B cell (primary cell): ENCODE data around the gene CGB8. TPM values are rescaled to one million over a fixed set of nuclear protein-coding genes. Genes with fewer than 3 reads are reported as not detected.

Experiments
- ATAC-seq: fragments of 200-7000 bp; cut with Tn5 transposase; one replicate; pipeline ENCODE4 v1.10.0; 2021; ENCODE audit warnings: low read depth, mild to moderate bottlenecking, moderate number of reproducible peaks, moderate library complexity
- CTCF ChIA-PET: fragments of 350-600 bp; sonication (Branson Sonifier 250); formaldehyde crosslinking; loops from one replicate; lab custom pipeline; 2021; ENCODE audit warnings: antibody characterized with exemption, inconsistent platforms; lab: Charles Lee
- POLR2A ChIA-PET: fragments of 350-600 bp; sonication (Branson Sonifier 250); formaldehyde crosslinking; loops from one replicate; lab custom pipeline; 2021; ENCODE audit warnings: antibody characterized with exemption; lab: Charles Lee
- DNase-seq: peaks from one replicate; pipeline ENCODE4 v3.0.0; 2013
- H2AFZ ChIP-seq: 2 replicates; pipeline ENCODE4 v1.6.1; 2012; ENCODE audit warnings: mild to moderate bottlenecking, low read depth, low read length; ENCODE audit not compliant: insufficient read depth, poor library complexity, severe bottlenecking
- H3K27ac ChIP-seq, 2 donors: 1 replicate in 1 of 2; 2 replicates in 1 of 2; pipeline ENCODE4 v1.5.1; 2012 to 2013; ENCODE audit warnings: low read length in 2 of 2, mild to moderate bottlenecking in 2 of 2, moderate library complexity in 1 of 2
- H3K27me3 ChIP-seq, 4 experiments: fragments of 200-600 bp in 1 of 4; sonication (generic) in 1 of 4; replicated peaks in 1 of 4; 1 replicate in 2 of 4; 2 replicates in 2 of 4; pipeline versions ENCODE4 v1.6.1 to v1.7.0; 2013 to 2016; ENCODE audit warnings: low read length in 3 of 4, mild to moderate bottlenecking in 2 of 4, mixed read lengths in 1 of 4, moderate library complexity in 1 of 4; ENCODE audit not compliant: insufficient read depth in 4 of 4, control insufficient read depth in 3 of 4; ENCODE audit errors: control extremely low read depth in 1 of 4
- H3K36me3 ChIP-seq, 2 experiments: replicated peaks in 1 of 2; 1 replicate in 1 of 2; 2 replicates in 1 of 2; pipeline versions ENCODE4 v1.6.1 to v1.7.1; 2013; ENCODE audit warnings: low read length in 1 of 2; ENCODE audit not compliant: insufficient read depth in 2 of 2, control insufficient read depth in 1 of 2; ENCODE audit errors: control extremely low read depth in 1 of 2, extremely low read depth in 1 of 2
- H3K4me1 ChIP-seq, 2 donors: fragments of 200-600 bp in 1 of 2; sonication (generic) in 1 of 2; 1 replicate in 1 of 2; 2 replicates in 1 of 2; pipeline versions ENCODE4 v1.5.1 to v1.6.1; 2013 to 2017; ENCODE audit warnings: low read length in 2 of 2; ENCODE audit not compliant: control insufficient read depth in 2 of 2, insufficient read depth in 2 of 2
- H3K4me2 ChIP-seq: replicated peaks from 2 replicates; pipeline ENCODE3; 2012; ENCODE audit warnings: mild to moderate bottlenecking, low read depth, low read length; ENCODE audit not compliant: poor library complexity, severe bottlenecking
- H3K4me3 ChIP-seq, 5 experiments: fragments of 200-600 bp in 1 of 5; sonication (generic) in 1 of 5; 1 replicate in 3 of 5; 2 replicates in 2 of 5; pipeline versions ENCODE4 v1.5.1 to v1.7.0; 2011 to 2016; ENCODE audit warnings: low read length in 4 of 5, mild to moderate bottlenecking in 4 of 5, low read depth in 2 of 5, control low read depth in 1 of 5, moderate library complexity in 1 of 5; ENCODE audit not compliant: insufficient read depth in 1 of 5; ENCODE audit errors: control extremely low read depth in 1 of 5, extremely low read depth in 1 of 5
- H3K79me2 ChIP-seq: fragments of 200-600 bp; sonication (generic); one replicate; pipeline ENCODE4 v1.6.0; 2016; ENCODE audit warnings: low read length; ENCODE audit not compliant: control insufficient read depth, insufficient read depth
- H3K9ac ChIP-seq: fragments of 200-600 bp; sonication (generic); 2 replicates; pipeline ENCODE4 v1.6.1; 2017; ENCODE audit warnings: mild to moderate bottlenecking, low read length, moderate library complexity
- H3K9me3 ChIP-seq, 3 donors: one replicate each; pipeline versions ENCODE4 v1.6.1 to v1.7.1; 2013; ENCODE audit warnings: low read length in 2 of 3; ENCODE audit not compliant: control insufficient read depth in 2 of 3, insufficient read depth in 1 of 3; ENCODE audit errors: control extremely low read depth in 1 of 3
- H4K20me1 ChIP-seq: 2 replicates; pipeline ENCODE4 v1.6.0; 2012; ENCODE audit warnings: mild to moderate bottlenecking, low read length; ENCODE audit not compliant: insufficient read depth, control insufficient read depth, poor library complexity, severe bottlenecking
- H3K27ac Mint-ChIP-seq: one replicate; pipeline ENCODE4 v1.8.0; 2021; ENCODE audit warnings: mixed read lengths
- H3K27me3 Mint-ChIP-seq: one replicate; pipeline ENCODE4 v1.8.0; 2021; ENCODE audit warnings: mixed read lengths
- H3K4me1 Mint-ChIP-seq: one replicate; pipeline ENCODE4 v1.8.0; 2021; ENCODE audit warnings: mixed read lengths
- H3K4me3 Mint-ChIP-seq: one replicate; pipeline ENCODE4 v1.8.0; 2021; ENCODE audit warnings: mixed read lengths
- H3K9me3 Mint-ChIP-seq: one replicate; pipeline ENCODE4 v1.8.0; 2022; ENCODE audit warnings: mixed read lengths; ENCODE audit not compliant: insufficient read depth
- EZH2 ChIP-seq: IDR thresholded peaks from 2 replicates; pipeline ENCODE4 v1.6.1; 2012; ENCODE audit warnings: borderline replicate concordance, low read depth, mild to moderate bottlenecking, moderate library complexity, low read length; ENCODE audit not compliant: insufficient read depth, poor library complexity, severe bottlenecking
- WGBS: methylation state at CpG from one replicate; pipeline ENCODE4 v1.1.5; 2013; ENCODE audit warnings: missing lambda C conversion rate; ENCODE audit not compliant: insufficient coverage; 5-methylcytosine and 5-hydroxymethylcytosine counted together
- intact Hi-C: fragments of 100-400 bp; cut with micrococcal nuclease; formaldehyde crosslinking; loops from one replicate; pipeline ENCODE4 v1.10.0; 2022
- polyA plus RNA-seq: library from polyadenylated mRNA; depleted of rRNA; stranded (reverse); fragments of >200 nt; gene quantifications from 2 replicates; pipeline ENCODE4 v1.2.3, GENCODE V29; 2012
- total RNA-seq, 2 donors: library from RNA; stranded (reverse); fragments of 120-200 nt in 1 of 2; gene quantifications; 1 replicate in 1 of 2; 2 replicates in 1 of 2; pipeline versions ENCODE4 v1.2.3 to v1.2.4, GENCODE V29; 2013 to 2022
- TF ChIP-seq, protein P1 (sequence below): fragments of 200-600 bp; IDR thresholded peaks from one replicate; pipeline ENCODE4 v1.8.0; 2022; ENCODE audit warnings: antibody characterized with exemption, mild to moderate bottlenecking

Gene CGB8
- total and polyA plus RNA-seq, 2 donors (not counting 1 experiment from before 2014, with no cell fraction given) = not detected

DNA sequence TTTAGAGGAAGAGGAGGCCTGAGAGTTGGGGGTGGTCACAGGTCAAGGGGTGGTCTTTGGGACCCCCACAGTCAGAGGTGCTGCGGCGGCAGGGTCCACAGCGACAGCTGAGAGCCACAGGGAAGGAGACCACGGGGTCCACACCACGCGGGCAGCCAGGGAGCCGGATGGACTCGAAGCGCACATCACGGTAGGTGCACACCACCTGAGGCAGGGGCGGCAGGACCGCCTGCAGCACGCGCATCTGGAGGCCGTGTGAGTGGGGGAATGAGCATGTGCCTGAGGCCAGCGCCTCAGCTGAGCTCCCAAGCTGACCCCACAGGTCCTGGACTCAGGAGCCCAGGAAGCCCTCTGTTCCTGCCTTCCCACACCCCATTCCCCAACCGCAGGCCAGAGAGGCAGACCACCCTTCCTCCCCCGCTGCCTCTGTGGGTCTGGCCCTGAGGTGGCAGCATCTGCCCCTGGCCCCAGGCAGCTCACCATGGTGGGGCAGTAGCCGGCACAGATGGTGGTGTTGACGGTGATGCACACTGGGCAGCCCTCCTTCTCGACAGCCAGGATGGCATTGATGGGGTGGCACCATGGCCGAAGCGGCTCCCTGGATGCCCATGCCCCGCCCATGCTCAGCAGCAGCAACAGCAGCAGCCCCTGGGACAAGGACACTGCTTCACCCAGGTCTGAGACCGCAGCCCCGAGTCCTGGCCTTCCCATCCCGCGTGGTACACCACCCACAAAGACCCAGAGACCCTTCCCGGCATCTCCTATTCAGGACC lies 32.7 kb downstream of the CGB8 start:
- Mint-ChIP-seq H3K9me3 (no peaks in the 10 kb centered on the region), H3K27me3 (no peaks in the 10 kb centered on the region), H3K27ac (no peak overlapping the region), H3K4me3 (peak overlapping the region; percentile 39), H3K4me1 (peaks cover 31% of the 10 kb centered on the region)
- ATAC-seq (no peak), DNase-seq (peak; percentile 11)
- H3K4me1 ChIP-seq = peaks cover 24 to 38% of the 10 kb centered on the region in 2 donors
- no peaks in the 10 kb centered on the region for H3K9me3 ChIP-seq
- peaks cover 0 to 9% (median 2%) of the 10 kb centered on the region in 4 experiments for H3K27me3 ChIP-seq
- intact Hi-C loops = no loop called here
- WGBS = 98% methylated on average over 15 of the region's 29 CpGs
- H3K4me2 ChIP-seq = no peak overlapping the region
- no peak overlapping the region for H3K27ac ChIP-seq
- H4K20me1 ChIP-seq = no peaks in the 10 kb centered on the region
- POLR2A ChIA-PET = no interaction called here
- no peaks in the 10 kb centered on the region for H3K79me2 ChIP-seq
- CTCF ChIA-PET = no interaction called here
- H3K4me3 ChIP-seq = no peak overlapping the region
- H3K36me3 ChIP-seq = peaks cover 0 to 15% of the 10 kb centered on the region in 2 experiments
- no peak overlapping the region for H3K9ac ChIP-seq
- no peak for TF ChIP-seq EZH2
- TF ChIP-seq, protein P1, sequence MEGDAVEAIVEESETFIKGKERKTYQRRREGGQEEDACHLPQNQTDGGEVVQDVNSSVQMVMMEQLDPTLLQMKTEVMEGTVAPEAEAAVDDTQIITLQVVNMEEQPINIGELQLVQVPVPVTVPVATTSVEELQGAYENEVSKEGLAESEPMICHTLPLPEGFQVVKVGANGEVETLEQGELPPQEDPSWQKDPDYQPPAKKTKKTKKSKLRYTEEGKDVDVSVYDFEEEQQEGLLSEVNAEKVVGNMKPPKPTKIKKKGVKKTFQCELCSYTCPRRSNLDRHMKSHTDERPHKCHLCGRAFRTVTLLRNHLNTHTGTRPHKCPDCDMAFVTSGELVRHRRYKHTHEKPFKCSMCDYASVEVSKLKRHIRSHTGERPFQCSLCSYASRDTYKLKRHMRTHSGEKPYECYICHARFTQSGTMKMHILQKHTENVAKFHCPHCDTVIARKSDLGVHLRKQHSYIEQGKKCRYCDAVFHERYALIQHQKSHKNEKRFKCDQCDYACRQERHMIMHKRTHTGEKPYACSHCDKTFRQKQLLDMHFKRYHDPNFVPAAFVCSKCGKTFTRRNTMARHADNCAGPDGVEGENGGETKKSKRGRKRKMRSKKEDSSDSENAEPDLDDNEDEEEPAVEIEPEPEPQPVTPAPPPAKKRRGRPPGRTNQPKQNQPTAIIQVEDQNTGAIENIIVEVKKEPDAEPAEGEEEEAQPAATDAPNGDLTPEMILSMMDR = no peak
- no peak overlapping the region for H2AFZ ChIP-seq

DNA sequence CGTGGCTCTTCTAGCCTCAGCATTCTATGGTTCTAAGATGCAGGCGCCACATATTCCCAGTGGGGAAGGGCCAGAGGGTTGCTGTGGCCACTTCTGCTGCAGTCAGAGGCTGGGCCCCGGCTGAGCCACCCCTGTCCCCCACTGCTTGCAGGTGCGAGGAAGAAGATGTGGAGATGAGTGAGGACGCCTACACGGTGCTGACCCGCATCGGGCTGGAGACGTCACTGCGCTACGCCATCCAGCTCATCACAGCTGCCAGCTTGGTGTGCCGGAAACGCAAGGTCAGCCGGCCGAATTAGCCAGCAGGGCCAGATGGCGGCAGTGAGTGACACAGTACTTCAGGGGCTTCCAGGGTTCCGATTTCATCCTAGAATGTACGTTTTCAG lies 34.0 kb downstream of the CGB8 start:
- no peak overlapping the region for H3K4me3 ChIP-seq
- no peaks in the 10 kb centered on the region for H3K9me3 Mint-ChIP-seq
- no peaks in the 10 kb centered on the region for H3K27me3 Mint-ChIP-seq
- DNase-seq (no peak), ATAC-seq (no peak)
- no peak overlapping the region for H3K4me3 Mint-ChIP-seq
- H3K27me3 ChIP-seq = peaks cover 0 to 9% (median 2%) of the 10 kb centered on the region in 4 experiments
- no peaks in the 10 kb centered on the region for H4K20me1 ChIP-seq
- TF ChIP-seq, protein P1 = no peak
- peaks cover 0 to 26% of the 10 kb centered on the region in 2 experiments for H3K36me3 ChIP-seq
- H2AFZ ChIP-seq = no peak overlapping the region
- CTCF ChIA-PET = no interaction called here
- no peak overlapping the region for H3K27ac ChIP-seq
- H3K79me2 ChIP-seq = no peaks in the 10 kb centered on the region
- H3K27ac Mint-ChIP-seq = no peak overlapping the region
- peaks cover 18% of the 10 kb centered on the region for H3K4me1 Mint-ChIP-seq
- no peak overlapping the region for H3K9ac ChIP-seq
- H3K4me2 ChIP-seq = no peak overlapping the region
- intact Hi-C loops = no loop called here
- POLR2A ChIA-PET = no interaction called here
- H3K4me1 ChIP-seq = peaks cover 15 to 25% of the 10 kb centered on the region in 2 donors
- no peaks in the 10 kb centered on the region for H3K9me3 ChIP-seq
- WGBS = 93% methylated on average over 18 of the region's 18 CpGs
